GM12878 (cell line): Measurements from ENCODE around the gene RSAD2. TPM values are rescaled to one million over a fixed set of nuclear protein-coding genes. Genes with fewer than 3 reads are reported as not detected.

Experiments used
- ATAC-seq: fragments of 200-7000 bp; cut with Tn5 transposase; 3 replicates; pipeline ENCODE4 v1.9.1; 2020; ENCODE audit warnings: mild to moderate bottlenecking, moderate library complexity
- BruUV-seq: library from RNA; stranded (reverse); fragments of 400-500 nt; replicated peaks from 2 replicates; lab custom pipeline; 2021; lab: Mats Ljungman, UMichigan
- CTCF ChIA-PET: fragments of 300-600 bp; sonication (Branson Sonifier 250); formaldehyde crosslinking; extraction: SDS; loops from one replicate; lab custom pipeline; 2021; ENCODE audit warnings: inconsistent platforms; lab: Yijun Ruan, JAX
- POLR2A ChIA-PET: fragments of 350-600 bp; formaldehyde crosslinking; extraction: SDS; loops from one replicate; lab custom pipeline; 2021; ENCODE audit warnings: inconsistent platforms; lab: Charles Lee
- RAD21 ChIA-PET: fragments of 300-600 bp; sonication (Branson Sonifier 250); formaldehyde crosslinking; loops from one replicate; lab custom pipeline; 2023; ENCODE audit warnings: antibody characterized with exemption; ENCODE audit not compliant: unreplicated experiment; lab: Charles Lee
- SMC1A ChIA-PET: fragments of 300-600 bp; sonication (Branson Sonifier 250); formaldehyde crosslinking; loops from one replicate; lab custom pipeline; 2023; ENCODE audit not compliant: unreplicated experiment, uncharacterized antibody; lab: Charles Lee
- DNase-seq: peaks from one replicate; pipeline ENCODE4 v3.0.0-alpha.2; 2011; ENCODE audit warnings: low read depth, low spot score
- FAIRE-seq: peaks from 3 replicates; lab custom pipeline; 2011; peaks lifted over from hg19 to GRCh38; lab: Jason Lieb, UNC
- H2AFZ ChIP-seq: 2 replicates; pipeline ENCODE4 v1.6.0; 2011; ENCODE audit warnings: low read depth, low read length, control low read depth; ENCODE audit not compliant: control insufficient read depth
- H3K27ac ChIP-seq: 2 replicates; pipeline ENCODE4 v1.5.1; 2011; ENCODE audit warnings: control low read depth; ENCODE audit not compliant: control insufficient read depth, insufficient read depth
- H3K27me3 ChIP-seq, 2 experiments: replicated peaks in 1 of 2; 2 replicates each; pipeline versions ENCODE4 v1.6.0 to v1.6.1; 2011; ENCODE audit warnings: low read length in 1 of 2; ENCODE audit not compliant: control insufficient read depth in 2 of 2, insufficient read depth in 2 of 2
- H3K36me3 ChIP-seq, 2 experiments: 2 replicates each; pipeline ENCODE4 v1.5.1; 2011; ENCODE audit warnings: low read length in 1 of 2; ENCODE audit not compliant: control insufficient read depth in 2 of 2, insufficient read depth in 2 of 2
- H3K4me1 ChIP-seq: 2 replicates; pipeline ENCODE4 v1.6.1; 2011; ENCODE audit warnings: mild to moderate bottlenecking, low read length, moderate library complexity, mixed read lengths; ENCODE audit not compliant: control insufficient read depth, insufficient read depth
- H3K4me2 ChIP-seq: 2 replicates; pipeline ENCODE4 v1.6.0; 2011; ENCODE audit warnings: control low read depth; ENCODE audit not compliant: control insufficient read depth, insufficient read depth
- H3K4me3 ChIP-seq: fragments of 200-600 bp; sonication (generic); 2 replicates; pipeline ENCODE4 v1.5.1; 2016
- H3K79me2 ChIP-seq: 2 replicates; pipeline ENCODE4 v1.6.0; 2011; ENCODE audit warnings: low read length; ENCODE audit not compliant: control insufficient read depth, insufficient read depth
- H3K9ac ChIP-seq: 2 replicates; pipeline ENCODE4 v1.8.0; 2011; ENCODE audit warnings: low read length, control low read depth, mixed read lengths; ENCODE audit not compliant: control insufficient read depth, insufficient read depth
- H3K9me3 ChIP-seq: replicated peaks from 3 replicates; pipeline ENCODE4 v1.5.1; 2011; ENCODE audit warnings: mild to moderate bottlenecking, low read length; ENCODE audit not compliant: control insufficient read depth, insufficient read depth
- H4K20me1 ChIP-seq: 2 replicates; pipeline ENCODE4 v1.6.0; 2011; ENCODE audit not compliant: control insufficient read depth, insufficient read depth
- BRCA1 ChIP-seq: IDR thresholded peaks from 2 replicates; pipeline ENCODE4 v1.6.1; 2011; ENCODE audit warnings: low read depth, low read length, improper control_type of control experiment
- CTCF ChIP-seq, 3 experiments: IDR thresholded peaks in 2 of 3; conservative IDR thresholded peaks in 1 of 3; 2 replicates each; pipeline ENCODE4 v1.5.1; 2011; ENCODE audit warnings: low read depth in 3 of 3, low read length in 3 of 3, mild to moderate bottlenecking in 3 of 3, control low read depth in 2 of 3, moderate library complexity in 2 of 3, inconsistent platforms in 1 of 3, mixed read lengths in 1 of 3; ENCODE audit not compliant: control insufficient read depth in 2 of 3, insufficient read depth in 1 of 3; ENCODE audit errors: extremely low read depth in 1 of 3
- EED ChIP-seq: sonication (generic); IDR thresholded peaks from 2 replicates; pipeline ENCODE4 v1.6.1; 2016; ENCODE audit warnings: antibody characterized with exemption, low read depth
- MTA2 ChIP-seq: fragments of 450-650 bp; IDR thresholded peaks from 2 replicates; pipeline ENCODE4 v1.6.1; 2016; ENCODE audit warnings: low read depth, mild to moderate bottlenecking, moderate library complexity
- NBN ChIP-seq: fragments of 450-650 bp; IDR thresholded peaks from 2 replicates; pipeline ENCODE4 v1.6.1; 2016
- RUNX3 ChIP-seq: IDR thresholded peaks from 2 replicates; pipeline ENCODE4 v1.6.1; 2012; ENCODE audit warnings: low read length, inconsistent platforms
- SMAD5 ChIP-seq: IDR thresholded peaks from 2 replicates; pipeline ENCODE4 v1.6.1; 2016; ENCODE audit warnings: antibody characterized with exemption, low read depth
- TCF12 ChIP-seq: IDR thresholded peaks from 2 replicates; pipeline ENCODE4 v1.6.1; 2011; ENCODE audit warnings: low read depth, mild to moderate bottlenecking, low read length
- WGBS: methylation state at CpG from one replicate; pipeline ENCODE4 v1.1.6; 2016; ENCODE audit warnings: low lambda C conversion rate; ENCODE audit not compliant: insufficient replicate concordance, insufficient coverage; ENCODE audit errors: missing lambda C conversion rate; 5-methylcytosine and 5-hydroxymethylcytosine counted together
- in situ Hi-C: fragments of 300-500 bp; cut with MboI; formaldehyde crosslinking; loops from 9 replicates; pipeline ENCODE4 v1.14.3; 2018; ENCODE audit warnings: mixed read lengths
- intact Hi-C: fragments of 100-400 bp; cut with micrococcal nuclease; formaldehyde crosslinking; loops from one replicate; pipeline ENCODE4 v1.14.2; 2022; ENCODE audit not compliant: unreplicated experiment
- polyA plus RNA-seq, 11 experiments: library from polyadenylated mRNA; depleted of rRNA in 4 of 11; unstranded in 6 of 11; stranded (reverse) in 5 of 11; fragments of >200 nt; fragmentation: Nextera tagmentation in 4 of 11; fragmentation: Illumina TruSeq in 1 of 11; extraction: Ambion mirVana in 4 of 11; extraction: Trizol in 1 of 11; gene quantifications; 1 replicate in 1 of 11; 2 replicates in 10 of 11; pipeline versions ENCODE4 v1.2.1 to v1.2.3, GENCODE V29; 2011 to 2016; ENCODE audit warnings: inconsistent platforms in 2 of 11, missing spikeins in 2 of 11, low read depth in 1 of 11
- total RNA-seq, 4 experiments: library from RNA; depleted of rRNA in 3 of 4; stranded (reverse); fragments of >200 nt in 3 of 4; fragmentation: Illumina TruSeq in 1 of 4; extraction: Trizol in 1 of 4; gene quantifications; 2 replicates each; pipeline versions ENCODE4 v1.2.1 to v1.2.3, GENCODE V29; 2013 to 2021

RSAD2 gene
- total and polyA plus RNA-seq, 10 of the 15 experiments (the other 5 are each of a cell fraction or from before 2014, with no cell fraction given) = 0.24 to 0.90 (median 0.69) TPM

DNA sequence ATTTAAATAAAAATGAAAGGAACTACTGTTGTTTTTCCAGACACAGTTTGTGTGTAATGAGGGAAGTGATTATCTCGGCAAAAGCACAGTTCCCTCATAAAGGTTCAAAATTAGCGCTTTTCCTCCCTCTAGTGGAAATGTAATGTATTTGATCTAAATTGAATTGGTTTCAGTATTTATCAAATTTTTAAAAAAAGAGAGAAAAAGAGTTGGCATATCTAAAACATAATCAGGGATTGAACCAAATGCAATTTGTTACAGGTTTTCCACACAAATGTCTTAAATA lies 49.3 kb upstream of the RSAD2 start:
- H3K27ac ChIP-seq = no peak overlapping the region
- H3K4me2 ChIP-seq = no peak overlapping the region
- no peaks in the 10 kb centered on the region for H3K36me3 ChIP-seq
- BruUV-seq = no TSS peak
- FAIRE-seq = no peak
- H3K79me2 ChIP-seq = no peaks in the 10 kb centered on the region
- no peak overlapping the region for H2AFZ ChIP-seq
- in situ Hi-C loops (no loop called here), intact Hi-C loops (loop anchor here (5.0 kb wide), 1 partner anchor 254 kb away; no protein-coding TSS in a partner anchor)
- no peaks in the 10 kb centered on the region for H4K20me1 ChIP-seq
- ATAC-seq = no peak
- no peaks in the 10 kb centered on the region for H3K27me3 ChIP-seq
- H3K9me3 ChIP-seq = peaks cover 2% of the 10 kb centered on the region
- H3K4me1 ChIP-seq = no peaks in the 10 kb centered on the region
- 33% methylated on average over 2 of the region's 2 CpGs for WGBS
- no peak overlapping the region for H3K4me3 ChIP-seq
- no peak for TF ChIP-seq EED
- TF ChIP-seq BRCA1 = no peak
- TF ChIP-seq TCF12 = no peak
- TF ChIP-seq CTCF (IDR thresholded peaks at IDR 0.05 in 2 of 3, conservative IDR thresholded peaks at IDR 0.05 in 1 of 3; ENCODE audit: control insufficient read depth in 2 of 3, extremely low read depth in 1 of 3, insufficient read depth in 1 of 3, low read depth in 3 of 3, low read length in 3 of 3) = peak in 1 of 3 experiments; percentile 22; a peak in 3 of 6 replicates
- TF ChIP-seq MTA2 = no peak
- no peak for TF ChIP-seq NBN
- no peak for TF ChIP-seq RUNX3
- no peak for TF ChIP-seq SMAD5
- CTCF ChIA-PET = no interaction called here
- H3K9ac ChIP-seq = no peak overlapping the region
- SMC1A ChIA-PET = no interaction called here
- POLR2A ChIA-PET = no interaction called here
- RAD21 ChIA-PET = interaction anchor here (0.6 kb wide), 1 partner anchor 481 kb away, joined by 4 read pairs; no protein-coding TSS in a partner anchor
- DNase-seq = no peak
